Ectodermal cell (in vitro differentiated cells): ENCODE measurements around the gene PRKAR2B.
"Not testable (repeated sequence)": the region's sequence is repeated elsewhere in the genome, so short reads cannot be mapped to it uniquely, and the experiment has no call there.

Experiments
- H3K27ac ChIP-seq: 2 replicates; pipeline ENCODE4 v1.7.0; 2013; ENCODE audit warnings: mild to moderate bottlenecking, low read depth, low read length; ENCODE audit not compliant: insufficient read depth, poor library complexity, severe bottlenecking
- H3K27me3 ChIP-seq: 2 replicates; pipeline ENCODE4 v1.7.0; 2013; ENCODE audit warnings: mild to moderate bottlenecking, low read length; ENCODE audit not compliant: insufficient read depth, control insufficient read depth, poor library complexity, severe bottlenecking
- H3K36me3 ChIP-seq: one replicate; pipeline ENCODE4 v1.7.0; 2013; ENCODE audit warnings: low read length; ENCODE audit not compliant: control insufficient read depth, insufficient read depth
- H3K4me1 ChIP-seq: one replicate; pipeline ENCODE4 v1.7.0; 2013; ENCODE audit warnings: low read length; ENCODE audit not compliant: control insufficient read depth, insufficient read depth
- H3K4me3 ChIP-seq: 2 replicates; pipeline ENCODE4 v1.7.0; 2013; ENCODE audit warnings: low read depth, low read length, control low read depth; ENCODE audit not compliant: insufficient read depth
- H3K9me3 ChIP-seq: 2 replicates; pipeline ENCODE4 v1.7.0; 2013; ENCODE audit warnings: mild to moderate bottlenecking, low read length, moderate library complexity; ENCODE audit not compliant: control insufficient read depth
- WGBS, 2 experiments: methylation state at CpG; one replicate each; pipeline ENCODE4 v1.1.7; 2013; ENCODE audit warnings: missing lambda C conversion rate in 2 of 2; 5-methylcytosine and 5-hydroxymethylcytosine counted together

Gene PRKAR2B

GRCh38 chr7:107039199-107039900, 5.2 kb upstream of the PRKAR2B start:
- Histone ChIP-seq H3K36me3 (no peaks in the 10 kb centered on the region), H3K27me3 (no peaks in the 10 kb centered on the region), H3K9me3 (no peaks in the 10 kb centered on the region), H3K27ac (no peak overlapping the region), H3K4me1 (no peaks in the 10 kb centered on the region), H3K4me3 (no peak overlapping the region)
- WGBS, 2 experiments, result 90 to 98% methylated on average over 2 of the region's 2 CpGs

DNA sequence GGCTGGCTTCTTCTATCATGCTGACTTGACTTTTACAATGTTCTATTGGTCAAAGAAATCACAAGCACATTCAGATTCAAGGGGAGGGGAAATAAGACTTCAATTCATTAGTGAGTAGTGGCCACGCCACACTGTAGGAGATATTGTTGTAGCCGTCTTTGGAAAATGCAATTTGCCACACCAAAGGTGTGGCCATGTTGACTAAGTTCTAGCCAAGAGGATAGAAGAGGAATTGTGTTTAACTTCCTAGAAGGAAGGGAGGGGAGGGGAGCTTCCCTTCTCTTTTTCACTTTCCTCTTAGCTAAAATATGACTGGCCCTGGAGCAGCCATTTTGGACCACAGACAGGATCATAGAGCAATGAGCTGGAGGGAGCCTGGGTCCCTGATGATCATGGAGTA, 3.4 kb upstream of the PRKAR2B start:
- Histone ChIP-seq H3K9me3 (no peaks in the 10 kb centered on the region), H3K4me1 (no peaks in the 10 kb centered on the region), H3K36me3 (no peaks in the 10 kb centered on the region), H3K27me3 (no peaks in the 10 kb centered on the region), H3K4me3 (no peak overlapping the region), H3K27ac (no peak overlapping the region)
- WGBS, 2 experiments, result 95 to 98% methylated on average over 2 of the region's 2 CpGs

DNA sequence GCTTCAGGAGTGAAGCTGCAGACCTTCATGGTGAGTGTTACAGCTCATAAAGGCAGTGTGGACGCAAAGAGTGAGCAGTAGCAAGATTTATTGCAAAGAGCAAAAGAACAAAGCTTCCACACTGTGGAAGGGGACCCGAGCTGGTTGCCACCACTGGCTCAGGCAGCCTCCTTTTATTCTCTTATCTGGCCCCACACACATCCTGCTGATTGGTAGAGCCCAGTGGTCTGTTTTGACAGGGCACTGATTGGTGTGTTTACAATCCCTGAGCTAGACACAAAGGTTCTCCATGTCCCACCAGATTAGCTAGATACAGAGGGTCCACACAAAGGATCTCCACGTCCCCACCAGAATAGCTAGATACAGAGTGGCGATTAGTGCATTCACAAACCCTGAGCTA, 2.7 kb upstream of the PRKAR2B start:
- not testable (repeated sequence) for H3K9me3 ChIP-seq, H3K27me3 ChIP-seq, H3K4me3 ChIP-seq, H3K27ac ChIP-seq, H3K36me3 ChIP-seq, H3K4me1 ChIP-seq
- WGBS, 2 experiments, result 87 to 91% methylated on average over 4 of the region's 4 CpGs

- WGBS, 2 experiments, result 96 to 97% methylated on average over 43 of the region's 43 CpGs
- H3K27me3 ChIP-seq, H3K27ac ChIP-seq, H3K4me1 ChIP-seq, H3K36me3 ChIP-seq, H3K4me3 ChIP-seq, H3K9me3 ChIP-seq: not testable (repeated sequence)
These were observed 2.1 kb upstream of the PRKAR2B start for GRCh38 chr7:107042326-107042910.

DNA sequence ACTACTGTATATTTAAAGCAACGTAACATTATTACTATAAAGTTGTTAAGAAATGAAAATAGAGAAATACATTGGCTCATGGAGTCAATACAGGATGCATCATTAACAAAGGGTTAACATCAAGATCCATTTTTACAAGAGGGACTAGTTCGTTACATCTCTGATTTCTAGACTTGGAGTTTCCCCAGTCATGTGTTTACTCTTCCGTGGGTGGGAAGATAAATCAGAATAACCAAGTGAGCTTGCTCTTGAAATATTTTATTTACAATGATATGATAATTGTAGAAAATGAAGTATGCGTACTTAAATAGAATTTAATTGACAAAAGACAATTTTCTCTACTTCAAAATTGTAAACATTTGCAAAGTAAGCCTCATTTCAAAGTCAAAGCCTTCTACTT, 1.0 kb upstream of the PRKAR2B start:
- WGBS, 2 experiments, result 83 to 89% methylated on average over 2 to 3 of the region's 4 CpGs
- H3K4me1 ChIP-seq, result no peaks in the 10 kb centered on the region
- H3K27me3 ChIP-seq, result no peaks in the 10 kb centered on the region
- no peaks in the 10 kb centered on the region for H3K9me3 ChIP-seq
- H3K27ac ChIP-seq, result no peak overlapping the region
- no peaks in the 10 kb centered on the region for H3K36me3 ChIP-seq
- no peak overlapping the region for H3K4me3 ChIP-seq

GRCh38 chr7:107043921-107044346, 571 bp upstream of the PRKAR2B start:
- peak overlapping the region; percentile 87 for H3K4me3 ChIP-seq
- H3K27me3 ChIP-seq, result no peaks in the 10 kb centered on the region
- no peaks in the 10 kb centered on the region for H3K36me3 ChIP-seq
- no peaks in the 10 kb centered on the region for H3K9me3 ChIP-seq
- no peaks in the 10 kb centered on the region for H3K4me1 ChIP-seq
- WGBS, 2 experiments, result 70% methylated on average over 5 to 6 of the region's 6 CpGs
- no peak overlapping the region for H3K27ac ChIP-seq

- 2 to 3% methylated on average over 28 to 29 of the region's 29 CpGs for WGBS, 2 experiments
These were observed 873 bp downstream of the PRKAR2B start for GRCh38 chr7:107045195-107045960.

GRCh38 chr7:107045980-107046379, 1.5 kb downstream of the PRKAR2B start:
- Histone ChIP-seq H3K27ac (no peak overlapping the region), H3K4me3 (peak overlapping the region; percentile 87), H3K27me3 (no peaks in the 10 kb centered on the region), H3K9me3 (no peaks in the 10 kb centered on the region), H3K36me3 (no peaks in the 10 kb centered on the region), H3K4me1 (no peaks in the 10 kb centered on the region)
- 100% methylated on average over 1 of the region's 1 CpG; no CpG with 5 or more reads in 1 of the 2 experiments for WGBS, 2 experiments

More at GRCh38 chr7:107045195-107045960, 873 bp downstream of the PRKAR2B start:
- Histone ChIP-seq H3K36me3 (no peaks in the 10 kb centered on the region), H3K9me3 (no peaks in the 10 kb centered on the region), H3K27me3 (no peaks in the 10 kb centered on the region), H3K4me1 (no peaks in the 10 kb centered on the region), H3K4me3 (peak overlapping the region; percentile 87), H3K27ac (peak overlapping the region; percentile 26)

DNA sequence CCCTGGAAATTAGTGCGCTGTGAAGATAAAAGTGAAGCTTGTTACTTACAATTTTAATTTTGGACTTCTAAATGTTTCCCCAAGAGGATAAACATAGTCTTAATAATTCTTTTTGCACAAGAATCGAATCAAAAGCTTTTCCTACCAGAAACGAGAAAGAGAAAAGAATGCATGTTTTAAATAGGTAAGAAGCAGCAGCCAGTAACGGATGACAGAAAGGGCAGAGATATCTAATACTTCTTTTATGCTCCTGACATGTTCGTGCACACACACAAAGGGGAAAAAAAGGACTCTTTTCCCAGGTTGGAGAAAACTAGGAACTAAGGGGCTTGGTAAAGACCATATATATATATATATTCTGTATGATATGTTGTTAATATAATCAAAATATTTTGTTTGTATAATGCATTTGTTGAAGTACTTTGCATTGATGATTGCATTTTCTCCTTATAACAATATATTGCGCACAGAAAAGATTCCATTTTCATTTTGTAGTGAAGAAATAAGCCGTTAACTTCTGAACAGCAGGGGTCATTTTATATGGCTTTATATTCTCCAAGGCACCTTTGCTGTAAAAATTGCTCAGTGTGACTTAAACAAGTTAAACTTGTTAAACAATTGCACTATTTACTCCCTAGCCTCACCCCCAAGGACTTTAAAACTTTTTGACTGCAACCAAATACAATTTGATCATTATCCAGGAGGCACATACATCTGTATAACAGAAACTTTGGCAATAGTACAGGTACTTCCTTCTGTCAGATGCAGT, 2.2 kb downstream of the PRKAR2B start:
- 78 to 95% methylated on average over 4 to 7 of the region's 7 CpGs for WGBS, 2 experiments
- Histone ChIP-seq H3K9me3 (no peaks in the 10 kb centered on the region), H3K36me3 (no peaks in the 10 kb centered on the region), H3K4me3 (no peak overlapping the region), H3K4me1 (no peaks in the 10 kb centered on the region), H3K27me3 (no peaks in the 10 kb centered on the region), H3K27ac (no peak overlapping the region)
